ENCODE measurements around the gene PCSK1.

DNA sequence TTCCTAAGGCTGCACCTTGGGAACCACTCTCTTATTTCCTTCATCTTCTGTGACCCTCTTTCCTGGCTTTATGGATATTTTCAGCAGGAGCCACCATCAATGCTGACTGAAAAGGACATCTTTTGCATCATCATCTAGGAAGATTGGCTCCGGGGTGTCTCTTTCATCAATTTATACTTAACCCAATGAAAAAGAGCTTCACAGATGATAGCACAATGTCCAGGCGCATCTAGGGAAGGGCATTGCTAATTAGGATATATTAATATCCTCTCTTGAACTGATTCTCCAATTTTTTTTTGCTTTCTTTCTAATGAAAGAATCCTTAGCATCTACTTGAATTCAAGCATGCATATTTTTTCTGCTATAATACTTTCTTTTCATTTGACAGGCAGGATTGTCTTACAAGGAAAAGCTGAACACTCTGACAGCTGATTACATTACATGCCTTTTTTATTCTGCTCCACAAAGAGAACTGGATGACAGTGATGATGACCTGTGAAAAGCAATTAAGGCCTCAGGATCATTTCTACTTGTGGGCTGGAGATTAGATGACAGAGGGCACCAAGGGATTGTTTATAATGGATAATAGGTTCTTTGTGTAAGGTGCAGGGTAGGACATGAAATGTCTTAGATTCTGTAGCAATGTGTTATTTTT, 60.2 kb downstream of the PCSK1 start:
- TF ChIP-seq CTCF (IDR thresholded peaks at IDR 0.05) (no peak), RORB (CRISPR knock-in tag; IDR thresholded peaks at IDR 0.05) (no peak), ZNF512 (CRISPR knock-in tag; IDR thresholded peaks at IDR 0.05; ENCODE audit: borderline replicate concordance) (no peak), NR1H2 (CRISPR knock-in tag; IDR thresholded peaks at IDR 0.05) (no peak), E2F1 (CRISPR knock-in tag; IDR thresholded peaks at IDR 0.05) (no peak), SP1 (CRISPR knock-in tag; conservative IDR thresholded peaks at IDR 0.05) (no peak)
- TF ChIP-seq, protein P1, sequence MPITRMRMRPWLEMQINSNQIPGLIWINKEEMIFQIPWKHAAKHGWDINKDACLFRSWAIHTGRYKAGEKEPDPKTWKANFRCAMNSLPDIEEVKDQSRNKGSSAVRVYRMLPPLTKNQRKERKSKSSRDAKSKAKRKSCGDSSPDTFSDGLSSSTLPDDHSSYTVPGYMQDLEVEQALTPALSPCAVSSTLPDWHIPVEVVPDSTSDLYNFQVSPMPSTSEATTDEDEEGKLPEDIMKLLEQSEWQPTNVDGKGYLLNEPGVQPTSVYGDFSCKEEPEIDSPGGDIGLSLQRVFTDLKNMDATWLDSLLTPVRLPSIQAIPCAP (CRISPR knock-in tag; IDR thresholded peaks at IDR 0.05) = no peak
- TF ChIP-seq, protein P2, sequence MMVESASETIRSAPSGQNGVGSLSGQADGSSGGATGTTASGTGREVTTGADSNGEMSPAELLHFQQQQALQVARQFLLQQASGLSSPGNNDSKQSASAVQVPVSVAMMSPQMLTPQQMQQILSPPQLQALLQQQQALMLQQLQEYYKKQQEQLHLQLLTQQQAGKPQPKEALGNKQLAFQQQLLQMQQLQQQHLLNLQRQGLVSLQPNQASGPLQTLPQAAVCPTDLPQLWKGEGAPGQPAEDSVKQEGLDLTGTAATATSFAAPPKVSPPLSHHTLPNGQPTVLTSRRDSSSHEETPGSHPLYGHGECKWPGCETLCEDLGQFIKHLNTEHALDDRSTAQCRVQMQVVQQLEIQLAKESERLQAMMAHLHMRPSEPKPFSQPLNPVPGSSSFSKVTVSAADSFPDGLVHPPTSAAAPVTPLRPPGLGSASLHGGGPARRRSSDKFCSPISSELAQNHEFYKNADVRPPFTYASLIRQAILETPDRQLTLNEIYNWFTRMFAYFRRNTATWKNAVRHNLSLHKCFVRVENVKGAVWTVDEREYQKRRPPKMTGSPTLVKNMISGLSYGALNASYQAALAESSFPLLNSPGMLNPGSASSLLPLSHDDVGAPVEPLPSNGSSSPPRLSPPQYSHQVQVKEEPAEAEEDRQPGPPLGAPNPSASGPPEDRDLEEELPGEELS (CRISPR knock-in tag; IDR thresholded peaks at IDR 0.05) = no peak

All from WTC11 (cell line).